ENCODE results near the gene TAF1A.
"Not testable (repeated sequence)": the region's sequence is repeated elsewhere in the genome, so short reads cannot be mapped to it uniquely, and the experiment has no call there.

Gene TAF1A

DNA sequence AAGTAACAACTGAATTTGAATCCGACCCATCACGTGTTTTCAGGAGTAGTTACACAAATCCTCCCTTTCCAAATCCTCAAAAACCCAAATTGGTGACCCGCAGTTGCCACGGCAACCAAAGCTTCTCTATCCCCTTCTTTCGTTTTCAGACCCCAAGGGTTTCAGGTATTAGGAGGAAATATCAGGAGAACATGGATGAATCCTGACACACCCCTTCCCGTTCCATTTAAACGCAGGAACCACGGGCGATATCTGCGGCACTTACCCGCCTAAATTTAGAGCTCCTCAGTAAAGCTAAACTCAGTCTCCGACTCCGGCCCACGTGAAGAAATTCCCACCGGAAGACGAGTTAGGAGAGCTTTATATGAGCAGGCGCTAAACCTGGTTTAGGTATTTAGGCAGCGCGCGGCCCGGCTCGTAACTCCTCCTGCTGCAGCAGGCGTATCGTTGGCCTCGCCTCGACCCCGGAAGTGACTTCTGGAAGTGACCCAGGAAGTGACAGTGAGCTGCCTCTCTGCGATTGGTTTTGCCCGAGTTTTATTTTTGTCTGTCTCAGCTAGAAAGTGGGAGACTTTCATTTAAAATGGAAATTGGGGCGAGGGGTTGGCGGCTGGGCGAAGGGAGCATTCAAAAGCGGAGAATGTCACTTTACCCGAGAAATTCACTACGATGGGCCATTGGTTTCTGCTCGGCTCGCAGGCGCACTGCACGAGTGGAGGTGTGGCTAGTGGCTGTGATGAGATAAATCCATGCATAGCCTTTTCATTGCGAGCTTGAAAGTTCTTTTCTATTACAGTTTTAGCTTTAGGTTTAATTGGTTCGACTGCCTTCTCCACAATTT lies at the start of gene TAF1A:
Gene TAF1A, minus strand, starts transcription at position 472 of the 841 bp plus-strand sequence.
- DNase-seq (ENCODE audit: low read depth) = peak; percentile 77

DNA sequence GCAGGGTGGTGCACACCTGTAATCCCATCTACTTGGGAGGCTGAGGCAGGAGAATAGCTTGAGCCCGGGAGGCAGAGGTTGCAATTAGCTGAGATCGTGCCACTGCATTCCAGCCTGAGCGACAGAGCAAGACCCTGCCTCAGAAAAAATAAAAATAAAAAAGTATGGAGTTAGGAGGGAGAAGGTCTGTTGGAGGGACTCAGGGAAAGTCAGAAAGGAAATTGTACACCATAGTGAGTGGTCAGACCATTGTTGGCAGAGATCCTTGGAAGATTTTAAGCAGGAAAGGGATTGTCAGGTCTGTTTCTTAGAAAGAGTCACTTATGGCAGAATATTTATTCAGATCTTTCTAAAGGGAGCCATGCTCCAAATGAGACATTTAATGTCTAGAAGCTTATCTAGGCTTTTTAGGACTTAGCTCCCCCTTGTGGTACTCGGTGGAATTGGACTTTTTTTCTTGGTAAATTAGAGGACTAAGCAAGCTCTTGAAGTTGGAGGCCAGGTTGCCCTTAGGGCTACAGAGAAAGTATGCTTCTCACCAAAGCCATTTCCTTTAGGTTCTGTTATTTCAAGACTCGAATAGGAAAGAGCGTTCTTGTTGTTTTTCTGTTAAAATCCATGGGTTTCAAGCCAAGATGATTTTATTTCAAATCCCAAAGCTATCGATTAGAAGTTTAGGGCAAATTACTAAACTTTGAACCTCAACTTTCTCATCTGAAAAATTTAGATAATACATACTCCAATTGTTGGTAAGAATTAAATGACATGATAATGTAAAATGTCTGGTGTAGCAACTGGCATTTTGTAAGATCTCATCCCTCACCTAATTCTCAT lies 44.7 kb upstream of the TAF1A start:
- DNase-seq (ENCODE audit: low read depth) = no peak

DNA sequence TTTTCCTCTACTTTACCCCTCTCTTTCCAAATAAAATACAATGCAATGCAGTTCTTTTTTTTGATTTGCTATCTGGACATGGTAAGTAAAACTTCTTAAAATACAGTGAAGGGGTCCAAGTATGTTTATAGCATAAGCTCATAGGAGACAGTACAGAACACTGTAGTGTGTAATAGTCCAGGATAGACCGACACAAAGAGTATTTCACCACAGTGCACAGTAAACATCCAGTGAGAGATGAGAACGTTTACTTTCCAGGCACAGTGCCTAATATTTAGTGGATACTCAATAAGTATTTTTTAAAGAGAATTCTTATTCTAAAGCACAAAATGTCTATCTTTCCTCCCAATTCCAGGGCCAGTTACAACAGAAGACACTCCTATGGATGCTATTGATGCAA lies 43.0 kb upstream of the TAF1A start:
- no peak for DNase-seq (ENCODE audit: low read depth)

DNA sequence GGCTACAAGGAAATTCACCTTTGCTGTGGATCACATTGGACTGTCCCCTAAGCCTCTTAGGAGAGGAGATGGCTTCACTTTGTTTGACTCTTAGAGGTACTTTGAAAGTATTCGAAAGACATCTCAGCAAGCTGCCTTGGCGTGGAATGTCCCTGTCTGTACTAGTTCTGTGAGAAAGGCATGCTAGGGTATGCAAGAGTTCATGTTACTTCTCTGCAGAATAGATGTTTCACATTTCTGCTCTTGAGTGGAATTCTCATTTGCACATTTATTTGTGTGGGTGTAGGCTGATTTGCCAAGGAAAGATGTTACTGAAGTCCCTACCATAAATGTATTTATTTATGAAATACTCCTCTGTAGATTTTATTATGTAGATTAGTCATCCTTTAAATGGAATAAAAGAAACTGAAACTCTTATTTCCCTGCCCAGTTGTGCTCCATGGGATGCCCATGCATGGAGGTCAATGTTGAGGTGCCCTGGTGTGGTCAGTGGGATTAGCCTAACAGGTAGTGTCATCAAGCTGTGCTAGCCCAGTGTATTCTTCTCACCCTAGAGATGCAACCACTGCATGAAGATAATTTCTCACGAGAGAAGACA lies 42.0 kb upstream of the TAF1A start:
- no peak for DNase-seq (ENCODE audit: low read depth)

DNA sequence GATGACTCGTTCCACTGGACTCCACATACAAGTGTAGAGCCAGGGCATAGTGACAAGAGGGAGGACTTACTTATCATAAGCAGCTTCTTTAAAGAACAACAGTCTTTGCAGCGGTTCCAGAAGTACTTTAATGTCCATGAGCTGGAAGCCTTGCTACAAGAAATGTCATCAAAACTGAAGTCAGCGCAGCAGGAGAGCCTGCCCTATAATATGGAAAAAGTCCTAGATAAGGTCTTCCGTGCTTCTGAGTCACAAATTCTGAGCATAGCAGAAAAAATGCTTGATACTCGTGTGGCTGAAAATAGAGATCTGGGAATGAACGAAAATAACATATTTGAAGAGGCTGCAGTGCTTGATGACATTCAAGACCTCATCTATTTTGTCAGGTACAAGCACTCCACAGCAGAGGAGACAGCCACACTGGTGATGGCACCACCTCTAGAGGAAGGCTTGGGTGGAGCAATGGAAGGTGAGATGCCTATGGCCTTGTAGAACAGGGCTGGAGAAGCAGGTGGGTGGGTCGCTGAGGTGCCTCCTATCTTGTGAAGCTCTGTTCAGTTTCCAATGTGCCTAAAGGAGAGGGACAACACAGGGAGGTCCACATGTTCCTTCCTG lies 40.3 kb upstream of the TAF1A start:
- DNase-seq (ENCODE audit: low read depth) = no peak

DNA sequence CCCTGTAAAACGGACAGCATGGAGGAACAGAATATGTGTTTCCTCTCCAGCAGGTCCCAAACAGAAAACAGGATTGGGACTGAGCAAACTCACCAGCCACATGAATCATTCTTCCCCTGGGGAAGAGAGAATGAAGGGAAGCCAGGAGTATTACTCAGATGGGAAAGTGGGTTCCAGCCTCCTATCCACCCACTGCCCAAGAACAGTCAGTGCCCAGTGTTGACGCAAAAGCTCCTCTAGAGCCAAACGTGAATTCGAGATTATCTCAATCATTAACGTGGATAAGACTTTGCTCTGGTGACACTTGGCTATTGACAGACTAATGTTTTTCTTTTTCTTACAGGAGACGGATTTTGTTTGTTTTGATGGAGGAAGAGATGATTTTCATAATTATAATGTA lies 37.5 kb upstream of the TAF1A start:
- no peak for DNase-seq (ENCODE audit: low read depth)

DNA sequence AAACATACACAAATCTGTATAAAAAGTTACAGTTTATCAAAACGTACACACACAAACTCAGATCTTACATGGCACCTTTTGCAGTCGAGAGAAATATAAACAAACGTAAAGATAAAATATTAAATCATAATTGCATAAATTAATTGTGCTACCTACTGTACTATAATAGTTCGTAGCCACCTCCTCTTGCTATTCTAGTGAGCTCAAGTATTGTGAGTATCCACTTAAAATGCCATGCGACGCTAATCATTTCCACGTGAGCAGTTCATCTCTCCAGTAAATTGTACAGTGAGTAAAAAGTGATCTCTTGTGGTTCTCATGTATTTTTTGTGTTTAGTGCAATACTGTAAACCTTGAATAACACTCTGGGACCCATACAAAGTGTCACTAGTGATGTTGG lies 34.5 kb upstream of the TAF1A start:
- no peak for DNase-seq (ENCODE audit: low read depth)

DNA sequence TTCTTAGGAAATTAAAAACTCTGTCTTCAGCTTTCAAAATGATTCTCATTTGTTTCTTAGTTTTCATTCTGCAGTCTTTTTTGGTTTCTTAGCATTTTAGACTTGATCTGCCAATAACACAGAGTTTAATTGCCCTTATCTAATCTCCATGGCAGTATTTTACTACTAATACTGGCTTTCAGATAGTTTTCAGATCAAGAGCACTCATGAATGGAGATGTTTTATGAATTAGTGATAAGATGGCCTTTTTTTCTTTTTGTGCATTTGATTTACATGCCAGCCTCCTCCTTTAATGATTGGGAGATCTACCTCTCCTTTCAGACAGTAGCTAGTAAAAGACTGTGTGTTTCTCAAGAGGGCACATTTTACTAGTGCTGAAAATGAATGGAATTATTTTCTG lies 33.7 kb upstream of the TAF1A start:
- no peak for DNase-seq (ENCODE audit: low read depth)

DNA sequence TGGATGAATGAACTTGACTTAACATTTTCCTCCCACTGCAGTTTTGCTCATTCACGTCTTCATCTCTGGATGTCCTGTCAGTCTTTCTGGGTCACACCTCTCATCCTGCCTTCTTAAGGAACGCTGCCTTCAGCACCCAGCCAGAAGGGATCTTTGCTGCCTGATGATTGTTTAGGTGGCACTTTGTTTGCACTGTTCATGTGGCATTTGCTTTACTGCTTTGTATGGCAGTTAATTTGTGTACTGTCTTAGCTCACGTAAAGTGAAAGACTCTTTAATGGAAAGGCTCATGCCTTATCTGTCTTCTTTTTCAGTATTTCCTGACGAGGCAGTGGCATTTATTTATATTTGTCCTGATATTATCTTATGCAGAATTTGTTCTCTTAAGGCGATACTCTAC lies 33.0 kb upstream of the TAF1A start:
- no peak for DNase-seq (ENCODE audit: low read depth)

DNA sequence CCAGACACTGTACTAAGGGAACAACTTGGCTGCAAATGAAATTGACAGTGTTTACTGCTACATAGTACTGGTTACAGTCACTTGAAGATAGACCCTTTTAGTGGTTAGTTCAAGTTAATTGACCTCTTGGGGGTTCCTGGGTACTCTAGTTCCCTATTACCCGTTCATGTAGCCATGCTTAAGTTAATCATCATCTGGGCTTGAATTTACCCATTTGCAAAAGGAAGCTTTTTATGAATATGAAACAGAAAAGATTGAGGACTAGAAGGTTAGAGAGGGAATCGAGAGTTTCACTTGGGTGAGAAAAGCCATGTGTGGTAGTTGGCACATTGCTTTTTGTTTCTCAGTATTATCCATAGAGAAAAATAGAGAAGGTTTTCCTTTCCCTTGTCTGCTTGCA lies 30.8 kb upstream of the TAF1A start:
- DNase-seq (ENCODE audit: low read depth) = no peak

DNA sequence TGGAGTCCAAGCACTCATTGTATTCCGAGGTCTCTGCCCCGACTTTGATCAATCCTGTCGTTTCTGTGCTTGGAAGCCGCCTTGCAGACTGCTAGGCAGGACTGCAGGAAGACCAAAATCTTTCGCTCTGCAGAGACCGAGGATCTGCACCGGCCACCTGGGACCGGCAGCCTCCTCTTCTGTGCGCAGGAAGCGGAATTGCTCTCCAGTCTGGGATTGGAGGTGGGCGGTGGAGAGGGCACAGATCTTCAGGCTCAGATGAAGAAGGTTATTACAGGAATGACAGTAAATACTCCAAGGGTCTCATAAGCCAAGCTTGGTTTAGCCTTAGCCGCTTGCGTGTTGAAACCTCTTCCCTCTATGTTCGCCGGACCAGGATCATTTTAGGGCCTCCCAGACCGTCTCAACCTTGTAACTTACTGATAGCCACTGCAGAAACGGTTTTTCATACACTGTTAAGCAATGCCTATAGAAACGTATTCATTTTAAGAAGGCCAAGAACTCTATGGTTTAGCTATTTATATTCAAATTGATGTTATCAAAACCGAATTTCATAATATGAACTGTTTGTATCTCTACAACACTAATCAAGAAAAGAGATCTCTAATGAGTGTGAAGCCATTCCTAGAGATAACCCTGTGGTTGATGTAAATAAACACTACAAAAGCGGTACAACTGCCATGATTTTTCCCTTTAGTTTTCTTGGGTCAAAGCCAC lies 29.3 kb upstream of the TAF1A start:
- no peak for DNase-seq (ENCODE audit: low read depth)

DNA sequence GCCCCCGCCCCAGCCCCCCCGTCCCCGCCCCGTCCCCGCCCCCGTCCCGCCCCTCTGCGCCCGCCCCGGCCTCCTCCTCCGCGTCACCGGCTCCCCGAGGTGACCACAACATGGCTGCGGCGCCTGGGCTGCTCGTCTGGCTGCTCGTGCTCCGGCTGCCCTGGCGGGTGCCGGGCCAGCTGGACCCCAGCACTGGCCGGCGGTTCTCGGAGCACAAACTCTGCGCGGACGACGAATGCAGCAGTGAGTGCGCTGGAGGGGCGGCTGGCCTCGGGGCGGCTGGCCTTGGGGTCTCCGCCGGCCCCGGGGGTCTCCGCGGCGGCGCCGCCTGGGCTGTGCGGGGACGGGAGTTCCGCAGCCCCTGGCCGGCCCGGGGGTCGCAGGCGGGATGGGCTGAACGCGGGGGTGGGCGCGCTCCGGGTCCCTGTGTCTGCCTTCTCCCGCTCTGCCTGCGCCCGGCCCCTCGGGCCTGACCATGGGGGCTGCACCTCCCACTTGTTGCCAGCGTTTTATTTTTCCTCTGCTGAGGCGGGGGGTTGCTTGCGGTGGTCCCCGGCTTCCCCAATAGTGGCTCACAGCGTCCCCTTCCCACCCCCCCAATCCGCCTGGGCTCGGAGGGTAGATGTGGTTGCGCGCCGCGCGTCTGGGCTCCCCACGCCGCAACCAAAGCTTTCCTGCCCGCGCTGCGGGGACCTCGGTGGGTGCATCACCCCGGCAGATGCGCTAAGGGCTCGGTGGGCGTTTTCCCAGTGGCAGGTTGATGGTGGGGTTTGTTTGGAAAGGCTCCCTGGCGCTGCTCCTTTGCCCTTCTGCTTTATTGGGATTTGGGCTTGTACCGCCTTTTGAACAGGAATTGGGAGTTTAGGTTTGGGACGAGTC lies 28.5 kb upstream of the TAF1A start, which contains the start of gene MIA3:
Gene MIA3, plus strand, starts transcription at position 97 of the 879 bp plus-strand sequence. Its CDS starts 14 bp downstream, at position 111.
- peak; percentile 23 for DNase-seq (ENCODE audit: low read depth)

DNA sequence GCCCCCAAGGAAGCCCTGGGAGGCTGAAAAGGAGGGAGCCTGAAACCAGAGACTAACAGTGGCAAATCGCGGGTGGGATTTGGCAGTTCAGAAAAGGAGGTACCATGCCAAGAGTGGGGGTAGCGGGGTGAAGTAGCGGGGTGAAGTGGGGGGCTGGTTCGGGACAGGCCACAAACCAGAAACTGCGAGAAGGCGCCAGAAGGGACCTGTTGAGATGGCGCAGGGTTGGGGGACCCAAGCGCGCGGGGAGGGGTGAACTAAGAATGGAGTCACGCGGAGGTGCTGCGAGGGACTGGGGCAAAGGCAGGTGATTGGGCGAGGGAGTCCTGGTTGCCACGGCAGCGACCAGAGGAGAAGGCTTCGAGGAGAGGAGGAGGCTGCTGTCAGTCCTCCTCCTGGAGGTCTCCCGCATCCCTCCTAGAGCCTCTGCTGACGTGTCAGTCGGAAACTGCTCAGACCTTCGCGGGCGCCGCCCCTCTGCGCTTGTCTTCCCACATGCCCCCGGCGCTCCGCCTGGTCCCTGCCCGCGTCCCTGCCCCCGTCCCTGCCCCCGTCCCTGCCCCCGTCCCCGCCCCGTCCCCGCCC lies 27.7 kb upstream of the TAF1A start:
- peak; percentile 87 for DNase-seq (ENCODE audit: low read depth)

DNA sequence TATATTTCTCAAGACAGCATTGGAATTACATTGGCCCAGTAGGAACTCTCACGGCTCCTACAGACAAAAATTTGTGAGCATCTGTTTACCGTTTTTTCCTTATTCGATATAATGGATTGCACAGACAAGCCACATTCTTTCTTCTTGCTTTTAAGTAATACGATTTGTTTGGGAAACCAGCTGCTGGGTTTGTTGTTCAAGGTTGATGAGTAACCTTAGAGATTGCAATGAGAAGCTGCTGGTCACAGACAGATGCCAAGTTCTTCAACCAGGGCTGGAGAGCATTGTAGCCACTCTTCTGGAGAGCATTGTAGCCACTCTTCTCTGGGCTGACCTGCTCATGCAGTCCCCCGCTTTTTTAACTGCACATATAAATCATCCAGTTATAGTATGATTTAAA lies 26.8 kb upstream of the TAF1A start:
- no peak for DNase-seq (ENCODE audit: low read depth)

DNA sequence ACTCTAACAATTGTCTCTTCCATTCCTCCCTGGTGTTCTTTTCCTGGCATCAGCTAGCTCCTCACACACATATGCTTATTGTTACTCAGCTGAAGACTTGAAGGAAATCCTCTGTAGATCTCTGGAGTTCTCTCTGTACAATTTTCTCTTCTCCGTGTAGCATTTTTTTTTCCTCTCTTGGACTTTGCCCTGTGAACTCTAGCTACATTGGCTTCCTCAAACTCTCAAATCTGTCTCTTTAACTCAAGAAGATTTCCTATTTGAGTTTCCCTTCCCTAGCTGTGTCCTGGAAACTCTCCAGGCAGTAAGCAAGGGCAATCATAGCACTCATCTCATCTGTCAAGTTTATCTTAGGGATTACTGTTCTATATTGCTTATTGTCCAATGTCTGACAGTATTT lies 23.9 kb upstream of the TAF1A start:
- DNase-seq (ENCODE audit: low read depth) = no peak

DNA sequence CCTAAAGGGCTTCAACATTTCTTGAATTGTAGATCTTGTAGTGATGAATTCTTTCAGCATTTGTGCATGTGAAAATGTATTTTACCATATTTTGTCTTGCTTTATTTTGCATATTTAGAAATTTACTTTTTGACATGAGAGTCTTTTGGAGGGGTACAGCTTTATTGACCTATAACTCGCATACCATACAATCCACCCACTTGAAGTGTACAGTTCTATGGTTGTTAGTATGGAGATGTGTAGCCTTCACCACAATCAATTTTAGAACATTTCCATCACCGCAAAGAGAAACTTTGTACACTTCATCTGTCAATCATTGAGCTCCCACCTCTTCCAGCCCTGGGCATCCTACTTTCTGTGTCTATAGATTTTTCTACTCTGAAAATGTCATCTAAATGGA lies 21.0 kb upstream of the TAF1A start:
- DNase-seq (ENCODE audit: low read depth) = no peak

DNA sequence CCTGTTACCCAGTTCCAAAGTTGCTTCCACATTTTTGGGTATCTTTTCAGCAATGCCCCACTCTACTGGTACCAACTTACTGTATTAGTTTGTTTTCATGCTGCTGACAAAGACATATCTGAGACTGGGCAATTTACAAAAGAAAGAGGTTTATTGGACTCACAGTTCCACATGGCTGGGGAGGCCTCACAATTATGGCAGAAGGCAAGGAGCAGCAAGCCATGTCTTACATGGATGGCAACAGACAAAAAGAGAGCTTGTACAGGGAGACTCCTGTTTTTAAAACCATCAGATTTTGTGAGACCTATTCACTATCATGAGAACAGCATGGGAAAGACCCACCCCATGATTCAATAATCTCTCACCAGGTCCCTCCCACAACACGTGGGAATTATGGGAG lies 19.4 kb upstream of the TAF1A start:
- DNase-seq (ENCODE audit: low read depth) = not testable (repeated sequence)

DNA sequence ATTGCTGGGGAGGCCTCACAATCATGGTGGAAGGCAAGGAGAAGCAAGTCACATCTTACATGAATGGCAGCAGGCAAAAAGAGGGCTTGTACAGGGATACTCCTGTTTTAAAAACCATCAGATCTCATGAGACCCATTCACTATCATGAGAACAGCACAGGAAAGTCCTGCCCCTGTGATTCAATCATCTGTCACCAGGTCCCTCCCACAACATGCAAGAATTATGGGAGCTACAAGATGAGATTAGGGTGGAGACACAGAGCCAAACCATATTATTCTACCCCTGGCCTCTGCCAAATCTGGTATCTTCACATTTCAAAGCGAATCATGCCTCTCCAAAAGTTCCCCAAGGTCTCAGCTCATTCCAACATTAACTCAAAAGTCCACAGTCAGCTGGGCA lies 17.0 kb upstream of the TAF1A start:
- DNase-seq (ENCODE audit: low read depth) = no peak

DNA sequence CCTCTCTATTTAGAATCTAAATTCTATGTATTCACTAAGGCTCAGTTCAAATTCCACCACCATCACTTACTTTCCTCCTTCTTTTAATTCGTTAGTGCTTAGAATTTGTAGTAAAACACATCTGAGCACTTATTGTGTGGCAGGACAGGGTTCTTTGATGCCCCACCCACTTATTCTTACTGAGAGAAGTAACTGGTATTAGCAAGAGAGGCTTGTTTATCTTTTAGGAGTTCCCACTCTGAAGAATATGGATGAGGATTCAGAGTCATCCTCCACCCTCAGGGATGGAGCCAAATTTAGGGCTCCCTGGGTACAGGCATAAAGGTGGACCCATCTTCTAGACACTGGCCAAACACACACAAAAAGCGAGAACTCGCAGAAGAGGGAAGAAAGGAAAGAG lies 11.5 kb upstream of the TAF1A start:
- DNase-seq (ENCODE audit: low read depth) = no peak

DNA sequence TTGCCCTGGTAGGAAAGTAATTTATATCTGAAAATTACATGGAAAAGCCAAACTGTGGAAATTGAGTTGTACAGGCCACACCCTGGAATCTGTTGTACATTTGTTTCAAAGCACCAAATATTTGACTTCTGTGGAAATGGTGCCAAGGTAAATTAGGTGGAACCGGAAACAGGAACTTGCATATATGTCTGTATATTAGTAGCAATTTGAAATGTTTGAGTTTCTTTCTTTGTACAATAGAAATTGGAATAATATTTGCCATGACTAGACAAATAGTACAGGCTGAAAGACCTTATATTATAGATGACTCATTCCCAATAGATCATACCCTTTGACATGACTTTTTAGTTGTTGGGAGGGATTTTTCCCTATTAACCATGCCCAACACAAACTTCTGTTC lies 10.5 kb upstream of the TAF1A start:
- DNase-seq (ENCODE audit: low read depth) = no peak
